Glomerular visceral epithelial cell (primary cell): ENCODE results near the gene SOD3.

Experiments used
- DNase-seq: peaks from one replicate; pipeline ENCODE4 v3.0.0-alpha.2; 2016; ENCODE audit errors: extremely low spot score

Gene SOD3

DNA sequence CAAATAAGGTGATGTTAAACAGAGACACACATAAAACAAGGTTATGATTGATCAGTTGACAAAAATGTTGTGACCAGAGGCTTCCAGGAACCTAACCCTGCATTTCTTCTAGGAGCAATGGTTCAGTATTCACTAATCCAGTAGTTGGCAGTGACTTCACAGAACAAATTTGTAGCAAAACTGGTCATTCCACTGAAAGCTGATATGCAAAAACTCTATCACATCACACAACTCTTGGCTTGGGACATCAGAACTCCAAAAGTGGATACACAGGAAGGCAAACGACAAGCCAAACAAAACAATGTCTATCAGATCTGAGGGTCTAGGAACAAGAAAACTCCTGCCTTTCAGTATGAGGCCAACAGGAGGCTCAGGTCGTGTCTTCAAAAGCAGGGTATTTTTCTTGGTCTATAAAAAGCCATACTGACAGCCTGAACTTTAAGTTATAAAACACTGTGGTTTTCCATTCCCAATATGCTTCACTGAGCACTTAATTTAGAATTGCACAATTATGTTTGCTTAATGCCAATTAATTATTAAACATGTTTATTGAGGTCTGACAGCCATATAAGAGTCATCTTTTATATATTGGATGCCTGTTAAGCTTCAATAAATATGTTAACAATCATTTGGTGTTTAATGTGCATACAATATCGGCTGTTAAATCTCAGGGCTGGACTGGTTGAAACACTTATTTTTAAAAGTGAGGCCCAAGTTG lies 45.6 kb downstream of the SOD3 start:
- DNase-seq, result no peak

DNA sequence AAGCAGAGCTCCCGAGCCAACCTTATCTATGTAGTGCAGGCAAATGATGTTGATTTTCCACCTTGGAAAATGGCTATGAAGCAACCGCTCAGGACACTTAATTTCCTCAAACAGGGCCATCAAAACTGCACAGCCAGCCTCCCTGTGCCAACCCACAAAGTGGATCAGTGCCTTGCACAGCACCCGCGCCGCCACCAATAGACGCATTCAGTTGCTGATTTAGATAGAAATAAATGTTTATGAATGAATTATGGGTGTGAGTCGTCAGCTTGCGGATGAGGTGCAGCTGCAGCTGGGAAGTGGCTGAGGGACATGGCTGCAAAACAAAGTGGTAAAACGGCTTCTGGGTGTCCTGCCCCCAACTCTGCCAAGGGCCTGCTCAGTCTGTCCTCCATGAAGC lies 47.0 kb downstream of the SOD3 start:
- DNase-seq, result no peak

DNA sequence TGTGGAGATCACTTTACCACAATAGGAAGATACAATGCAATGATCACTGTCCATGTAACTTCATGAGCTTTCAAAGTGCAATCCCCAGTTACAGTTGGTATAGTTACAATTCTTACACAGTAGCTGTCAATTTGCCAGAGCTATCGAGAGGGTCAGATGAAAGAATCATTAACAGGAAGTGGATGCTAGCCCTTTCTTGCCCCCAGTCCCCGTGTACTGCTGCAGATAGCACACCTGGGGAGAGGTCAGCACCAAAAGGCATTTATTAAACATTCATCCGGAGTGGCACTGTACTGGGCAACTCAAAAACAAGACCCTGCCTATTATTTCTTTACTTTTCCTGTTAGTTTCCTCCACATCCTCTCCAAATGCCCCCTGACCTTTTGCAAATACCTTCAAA lies 47.7 kb downstream of the SOD3 start:
- no peak for DNase-seq

GRCh38 chr4:24845132-24845531 lies 49.8 kb downstream of the SOD3 start:
- DNase-seq, result no peak

GRCh38 chr4:24845902-24846301 lies 50.5 kb downstream of the SOD3 start:
- DNase-seq, result no peak

GRCh38 chr4:24846716-24847115 lies 51.3 kb downstream of the SOD3 start:
- DNase-seq, result no peak

DNA sequence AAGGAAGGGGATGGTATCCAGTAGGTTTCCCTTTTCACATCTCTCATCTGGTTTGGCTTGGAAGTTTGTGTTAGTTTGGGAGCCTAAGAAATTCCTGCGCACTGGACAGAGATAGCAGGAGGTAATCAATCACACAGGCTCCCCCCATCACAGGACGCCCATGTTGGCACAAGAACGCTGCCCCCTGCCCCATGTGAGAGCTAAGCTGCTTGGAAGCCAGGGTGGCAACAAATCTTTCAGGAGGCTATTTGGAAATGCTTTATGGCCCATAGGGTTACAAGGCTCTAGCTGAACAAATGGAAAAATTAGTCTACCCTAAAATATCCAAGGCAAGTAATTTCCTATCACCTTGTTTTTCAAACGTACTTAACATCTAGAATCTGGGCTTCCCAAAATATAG lies 54.0 kb downstream of the SOD3 start:
- no peak for DNase-seq

- no peak for DNase-seq
Measured at GRCh38 chr4:24849756-24850155, 54.4 kb downstream of the SOD3 start.
